ENCODE data around the gene MTF2. TPM values are rescaled to one million over a fixed set of nuclear protein-coding genes. Genes with fewer than 3 reads are reported as not detected.
A peak's percentile ranks its signal among the peaks of the same experiment; 100 is the strongest.
"Not testable (repeated sequence)": the region's sequence is repeated elsewhere in the genome, so short reads cannot be mapped to it uniquely, and the experiment has no call there.

MTF2 gene
- 74.8 TPM for polyA plus RNA-seq (ENCODE audit: insufficient read length)
- long read RNA-seq, donor 1, full-length matches to known transcripts, result 3 of 3 reads
- long read RNA-seq, donor 1, partial matches to known transcripts, result 0 of 3 reads
- long read RNA-seq, donor 1, other reads (novel, unspliced or antisense), result 0 of 3 reads
- long read RNA-seq, donor 2, full-length matches to known transcripts, result 2 of 53 reads
- long read RNA-seq, donor 2, partial matches to known transcripts, result 6 of 53 reads
- long read RNA-seq, donor 2, other reads (novel, unspliced or antisense), result 45 of 53 reads
- long read RNA-seq, donor 3, full-length matches to known transcripts, result 10 of 10 reads
- long read RNA-seq, donor 3, partial matches to known transcripts, result 0 of 10 reads
- long read RNA-seq, donor 3, other reads (novel, unspliced or antisense), result 0 of 10 reads
- long read RNA-seq, donor 4, result 0 reads
- long read RNA-seq, donor 5, full-length matches to known transcripts, result 6 of 6 reads
- long read RNA-seq, donor 5, partial matches to known transcripts, result 0 of 6 reads
- long read RNA-seq, donor 5, other reads (novel, unspliced or antisense), result 0 of 6 reads
- long read RNA-seq, donor 6, full-length matches to known transcripts, result 4 of 4 reads
- long read RNA-seq, donor 6, partial matches to known transcripts, result 0 of 4 reads
- long read RNA-seq, donor 6, other reads (novel, unspliced or antisense), result 0 of 4 reads
- long read RNA-seq, donor 7, full-length matches to known transcripts, result 8 of 23 reads
- long read RNA-seq, donor 7, partial matches to known transcripts, result 15 of 23 reads
- long read RNA-seq, donor 7, other reads (novel, unspliced or antisense), result 0 of 23 reads
- long read RNA-seq, donor 8, full-length matches to known transcripts, result 3 of 9 reads
- long read RNA-seq, donor 8, partial matches to known transcripts, result 6 of 9 reads
- long read RNA-seq, donor 8, other reads (novel, unspliced or antisense), result 0 of 9 reads

- peak; percentile 98 for DNase-seq
Observed at GRCh38 chr1:93078986-93079654, at the start of gene MTF2. Gene MTF2 (plus strand): TSS chr1:93079283. CDS start chr1:93079527, 244 bp downstream.

- no peak for DNase-seq
Observed at GRCh38 chr1:93029317-93029716, 49.8 kb upstream of the MTF2 start.

- DNase-seq, result not testable (repeated sequence)
Observed at GRCh38 chr1:93030191-93030590, 48.9 kb upstream of the MTF2 start.

- DNase-seq, result no peak
Observed at GRCh38 chr1:93031711-93032110, 47.4 kb upstream of the MTF2 start.

- no peak for DNase-seq
Observed at GRCh38 chr1:93033029-93033428, 46.1 kb upstream of the MTF2 start.

GRCh38 chr1:93033785-93034184, 45.3 kb upstream of the MTF2 start:
- DNase-seq, result no peak

- DNase-seq, result no peak
Observed at GRCh38 chr1:93034397-93034796, 44.7 kb upstream of the MTF2 start.

GRCh38 chr1:93036672-93037071, 42.4 kb upstream of the MTF2 start:
- no peak for DNase-seq

- DNase-seq, result no peak
Observed at GRCh38 chr1:93042187-93043056, 36.7 kb upstream of the MTF2 start.

- DNase-seq, result no peak
Observed at GRCh38 chr1:93043057-93043557, 36.0 kb upstream of the MTF2 start.

- DNase-seq, result no peak
Observed at GRCh38 chr1:93047618-93048017, 31.5 kb upstream of the MTF2 start.

- DNase-seq, result no peak
Observed at GRCh38 chr1:93051961-93052360, 27.1 kb upstream of the MTF2 start.

GRCh38 chr1:93056214-93056613, 22.9 kb upstream of the MTF2 start:
- no peak for DNase-seq

- DNase-seq, result no peak
Observed at GRCh38 chr1:93056649-93057048, 22.4 kb upstream of the MTF2 start.

- DNase-seq, result no peak
Observed at GRCh38 chr1:93061895-93062792, 16.9 kb upstream of the MTF2 start.

- DNase-seq, result no peak
Observed at GRCh38 chr1:93076268-93076667, 2.8 kb upstream of the MTF2 start.

- DNase-seq, result no peak
Observed at GRCh38 chr1:93078203-93078602, 880 bp upstream of the MTF2 start.

GRCh38 chr1:93078638-93078985, 471 bp upstream of the MTF2 start:
- no peak for DNase-seq

GRCh38 chr1:93079685-93080141, 630 bp downstream of the MTF2 start:
- DNase-seq, result no peak

- peak; percentile 62 for DNase-seq
Observed at GRCh38 chr1:93080179-93080823, 1.2 kb downstream of the MTF2 start.

Data from left kidney (tissue), 8 donors.